ENCODE results near the gene CBX3. TPM values are rescaled to one million over a fixed set of nuclear protein-coding genes. Genes with fewer than 3 reads are reported as not detected.
"Not testable (repeated sequence)": the region's sequence is repeated elsewhere in the genome, so short reads cannot be mapped to it uniquely, and the experiment has no call there.

The CBX3 gene
- total RNA-seq, 4 donors from 2014 or later, result 61.7 to 109 (median 77.7) TPM

- Histone ChIP-seq H3K36me3 (peaks cover 0 to 47% (median 0%) of the 10 kb centered on the region in 3 donors), H3K4me1 (peaks cover 0 to 5% (median 0%) of the 10 kb centered on the region in 4 donors), H3K9me3 (no peaks in the 10 kb centered on the region), H3K27me3 (no peaks in the 10 kb centered on the region), H3K4me3 (no peak overlapping the region), H3K27ac (no peak overlapping the region)
- WGBS, 2 donors, result 94 to 98% methylated on average over 2 of the region's 2 CpGs
- TF ChIP-seq POLR2A (IDR thresholded peaks at IDR 0.05) (no peak), EP300 (IDR thresholded peaks at IDR 0.05) (no peak)
- TF ChIP-seq, protein P1, sequence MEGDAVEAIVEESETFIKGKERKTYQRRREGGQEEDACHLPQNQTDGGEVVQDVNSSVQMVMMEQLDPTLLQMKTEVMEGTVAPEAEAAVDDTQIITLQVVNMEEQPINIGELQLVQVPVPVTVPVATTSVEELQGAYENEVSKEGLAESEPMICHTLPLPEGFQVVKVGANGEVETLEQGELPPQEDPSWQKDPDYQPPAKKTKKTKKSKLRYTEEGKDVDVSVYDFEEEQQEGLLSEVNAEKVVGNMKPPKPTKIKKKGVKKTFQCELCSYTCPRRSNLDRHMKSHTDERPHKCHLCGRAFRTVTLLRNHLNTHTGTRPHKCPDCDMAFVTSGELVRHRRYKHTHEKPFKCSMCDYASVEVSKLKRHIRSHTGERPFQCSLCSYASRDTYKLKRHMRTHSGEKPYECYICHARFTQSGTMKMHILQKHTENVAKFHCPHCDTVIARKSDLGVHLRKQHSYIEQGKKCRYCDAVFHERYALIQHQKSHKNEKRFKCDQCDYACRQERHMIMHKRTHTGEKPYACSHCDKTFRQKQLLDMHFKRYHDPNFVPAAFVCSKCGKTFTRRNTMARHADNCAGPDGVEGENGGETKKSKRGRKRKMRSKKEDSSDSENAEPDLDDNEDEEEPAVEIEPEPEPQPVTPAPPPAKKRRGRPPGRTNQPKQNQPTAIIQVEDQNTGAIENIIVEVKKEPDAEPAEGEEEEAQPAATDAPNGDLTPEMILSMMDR (IDR thresholded peaks at IDR 0.05), result no peak
- DNase-seq (ENCODE audit: low spot score in 2 of 2), result no peak
Measured at GRCh38 chr7:26171601-26172000, 29.9 kb upstream of the CBX3 start.

DNA sequence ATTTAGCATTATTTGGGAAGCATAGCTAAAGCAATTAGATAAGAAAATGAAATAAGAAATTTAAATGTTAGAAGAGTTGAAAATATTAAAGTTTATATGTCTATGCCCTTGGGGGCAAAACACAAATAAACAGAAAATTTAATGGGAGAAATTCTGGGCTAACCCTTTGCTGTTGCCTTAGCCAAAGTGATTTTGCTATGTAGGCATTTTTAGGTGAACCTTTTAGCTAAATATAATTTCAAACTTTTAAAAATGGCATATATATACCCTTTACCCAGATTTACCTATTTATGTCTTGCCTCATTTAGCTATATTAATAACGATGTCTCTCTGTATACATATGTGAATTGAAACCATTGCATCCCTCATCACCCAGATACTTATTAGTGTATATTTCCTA, 29.5 kb upstream of the CBX3 start:
- Histone ChIP-seq H3K4me3 (no peak overlapping the region), H3K36me3 (peaks cover 0 to 42% (median 0%) of the 10 kb centered on the region in 3 donors), H3K27me3 (no peaks in the 10 kb centered on the region), H3K27ac (no peak overlapping the region), H3K9me3 (no peaks in the 10 kb centered on the region), H3K4me1 (peaks cover 0 to 2% (median 0%) of the 10 kb centered on the region in 4 donors)
- no peak for DNase-seq (ENCODE audit: low spot score in 2 of 2)
- TF ChIP-seq, protein P1 (IDR thresholded peaks at IDR 0.05), result no peak
- WGBS, 2 donors, result 95 to 98% methylated on average over 1 of the region's 1 CpG

DNA sequence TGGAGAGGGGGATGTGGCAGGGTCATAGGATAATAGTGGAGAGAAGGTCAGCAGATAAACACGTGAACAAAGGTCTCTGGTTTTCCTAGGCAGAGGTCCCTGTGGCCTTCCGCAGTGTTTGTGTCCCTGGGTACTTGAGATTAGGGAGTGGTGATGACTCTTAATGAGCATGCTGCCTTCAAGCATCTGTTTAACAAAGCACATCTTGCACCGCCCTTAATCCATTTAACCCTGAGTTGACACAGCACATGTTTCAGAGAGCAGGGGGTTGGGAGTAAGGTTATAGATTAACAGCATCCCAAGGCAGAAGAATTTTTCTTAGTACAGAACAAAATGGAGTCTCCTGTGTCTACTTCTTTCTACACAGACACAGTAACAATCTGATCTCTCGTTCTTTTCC, 25.6 kb upstream of the CBX3 start:
- not testable (repeated sequence) for DNase-seq (ENCODE audit: low spot score in 2 of 2); H3K9me3 ChIP-seq; H3K27ac ChIP-seq; H3K27me3 ChIP-seq; H3K4me3 ChIP-seq; H3K4me1 ChIP-seq
- H3K36me3 ChIP-seq, result peaks cover 0 to 21% (median 0%) of the 10 kb centered on the region in 3 donors
- WGBS, 2 donors, result 64 to 78% methylated on average over 2 to 3 of the region's 4 CpGs

DNA sequence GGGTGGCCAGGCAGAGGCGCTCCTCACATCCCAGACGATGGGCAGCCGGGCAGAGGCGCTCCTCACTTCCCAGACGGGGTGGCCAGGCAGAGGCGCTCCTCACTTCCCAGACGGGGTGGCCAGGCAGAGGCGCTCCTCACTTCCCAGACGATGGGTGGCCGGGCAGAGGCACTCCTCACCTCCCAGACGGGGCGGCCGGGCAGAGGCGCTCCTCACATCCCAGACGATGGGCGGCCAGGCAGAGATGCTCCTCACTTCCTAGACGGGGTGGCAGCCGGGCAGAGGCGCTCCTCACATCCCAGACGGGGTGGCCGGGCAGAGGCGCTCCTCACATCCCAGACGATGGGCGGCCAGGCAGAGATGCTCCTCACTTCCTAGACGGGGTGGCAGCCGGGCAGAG, 24.8 kb upstream of the CBX3 start:
- not testable (repeated sequence) for H3K9me3 ChIP-seq; DNase-seq (ENCODE audit: low spot score in 2 of 2); H3K27me3 ChIP-seq; H3K4me3 ChIP-seq; H3K27ac ChIP-seq; H3K4me1 ChIP-seq
- H3K36me3 ChIP-seq, result peaks cover 0 to 13% (median 0%) of the 10 kb centered on the region in 3 donors
- 97% methylated on average over 6 of the region's 26 CpGs; no CpG with 5 or more reads in 1 of the 2 donors for WGBS, 2 donors

DNA sequence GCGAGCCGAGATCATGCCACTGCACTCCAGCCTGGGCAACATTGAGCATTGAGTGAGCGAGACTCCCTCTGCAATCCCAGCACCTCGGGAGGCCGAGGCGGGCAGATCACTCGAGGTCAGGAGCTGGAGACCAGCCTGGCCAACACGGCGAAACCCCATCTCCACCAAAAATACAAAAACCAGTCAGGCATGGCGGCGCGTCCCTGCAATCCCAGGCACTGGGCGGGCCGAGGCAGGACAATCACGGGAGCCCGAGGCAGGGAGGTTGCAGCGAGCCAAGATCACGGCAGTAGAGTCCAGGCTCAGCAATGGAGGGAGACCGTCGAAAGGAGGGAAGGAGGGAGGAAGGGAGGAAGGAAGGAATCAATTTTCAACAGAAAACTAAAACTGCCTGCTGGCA, 24.3 kb upstream of the CBX3 start:
- H3K27ac ChIP-seq; H3K27me3 ChIP-seq; H3K9me3 ChIP-seq; H3K4me3 ChIP-seq; H3K4me1 ChIP-seq; DNase-seq (ENCODE audit: low spot score in 2 of 2); H3K36me3 ChIP-seq: not testable (repeated sequence)
- WGBS, 2 donors, result 89 to 90% methylated on average over 17 to 19 of the region's 20 CpGs

GRCh38 chr7:26178272-26178960, 23.1 kb upstream of the CBX3 start:
- 84 to 86% methylated on average over 7 of the region's 7 CpGs for WGBS, 2 donors
- Histone ChIP-seq H3K9me3 (no peaks in the 10 kb centered on the region), H3K4me1 (peaks cover 0 to 12% (median 0%) of the 10 kb centered on the region in 4 donors), H3K4me3 (no peak overlapping the region), H3K27ac (no peak overlapping the region), H3K27me3 (no peaks in the 10 kb centered on the region), H3K36me3 (peaks cover 0 to 6% (median 0%) of the 10 kb centered on the region in 3 donors)
- TF ChIP-seq, protein P1 (IDR thresholded peaks at IDR 0.05), result no peak
- TF ChIP-seq EP300 (IDR thresholded peaks at IDR 0.05) (no peak), POLR2A (IDR thresholded peaks at IDR 0.05) (no peak)
- DNase-seq (ENCODE audit: low spot score in 2 of 2), result no peak

GRCh38 chr7:26179422-26179821, 22.1 kb upstream of the CBX3 start:
- H3K27me3 ChIP-seq, result no peaks in the 10 kb centered on the region
- peaks cover 0 to 17% (median 0%) of the 10 kb centered on the region in 4 donors for H3K4me1 ChIP-seq
- H3K9me3 ChIP-seq, result no peaks in the 10 kb centered on the region
- no peak overlapping the region for H3K27ac ChIP-seq
- peaks cover 0 to 2% (median 0%) of the 10 kb centered on the region in 3 donors for H3K36me3 ChIP-seq
- WGBS, 2 donors, result 69 to 76% methylated on average over 5 of the region's 5 CpGs
- no peak for DNase-seq (ENCODE audit: low spot score in 2 of 2)
- H3K4me3 ChIP-seq, result no peak overlapping the region
- TF ChIP-seq POLR2A (IDR thresholded peaks at IDR 0.05), result no peak
- TF ChIP-seq EP300 (IDR thresholded peaks at IDR 0.05), result no peak
- TF ChIP-seq, protein P1 (IDR thresholded peaks at IDR 0.05), result no peak
